ENCODE data around the gene GART. TPM values are rescaled to one million over a fixed set of nuclear protein-coding genes. Genes with fewer than 3 reads are reported as not detected.
"Not testable (repeated sequence)": the region's sequence is repeated elsewhere in the genome, so short reads cannot be mapped to it uniquely, and the experiment has no call there.

Gene GART
- total and polyA plus RNA-seq, 2 donors (not counting 3 experiments of a cell fraction or from before 2014, with no cell fraction given) = 12.0 to 112 TPM

GRCh38 chr21:33511639-33512038, 30.3 kb downstream of the GART start:
- no peak overlapping the region for H3K4me3 ChIP-seq (replicated peaks in 1 of 3; ENCODE audit: insufficient read depth in 1 of 3, low read depth in 1 of 3, low read length in 3 of 3)
- H3K9me1 ChIP-seq (replicated peaks; ENCODE audit: control insufficient read depth, extremely low read depth, insufficient read depth, low read length) = no peaks in the 10 kb centered on the region
- H3K9me3 ChIP-seq (replicated peaks; ENCODE audit: control insufficient read depth, insufficient read depth, low read length) = no peaks in the 10 kb centered on the region
- DNase-seq (ENCODE audit: low read depth, low spot score) = no peak
- ChIA-PET POLR2A (no interaction called here), CTCF (interaction anchor here (2.0 kb wide), 1 partner anchor 94 kb away, joined by 8 read pairs; no protein-coding TSS in a partner anchor)
- no peak overlapping the region for H3K9ac ChIP-seq (replicated peaks; ENCODE audit: extremely low read depth, insufficient read depth, low read length)
- H4K20me1 ChIP-seq (replicated peaks; ENCODE audit: control insufficient read depth, extremely low read depth, insufficient read depth, low read length) = no peaks in the 10 kb centered on the region
- dilution Hi-C loops (cut with MboI; ENCODE audit: extremely low pct_ligation_motif_present, low sequenced_read_pairs) = no loop called here
- TF ChIP-seq POLR2AphosphoS5 (IDR thresholded peaks at IDR 0.05; ENCODE audit: insufficient read depth, low read depth, low read length) (no peak), FOS (IDR thresholded peaks at IDR 0.05; ENCODE audit: borderline replicate concordance, insufficient read depth, low read length) (no peak), MYC (IDR thresholded peaks at IDR 0.05; ENCODE audit: low read depth, low read length) (no peak), JUN (IDR thresholded peaks at IDR 0.05; ENCODE audit: borderline replicate concordance, insufficient read depth, insufficient read length, low read depth) (no peak), EZH2 (IDR thresholded peaks at IDR 0.05; ENCODE audit: borderline replicate concordance, low read depth, low read length, severe bottlenecking) (no peak), POLR2A (IDR thresholded peaks at IDR 0.05; ENCODE audit: low read depth, low read length) (no peak)
- no peaks in the 10 kb centered on the region for H3K4me1 ChIP-seq (ENCODE audit: control insufficient read depth, extremely low read depth, insufficient read depth, low read length)
- FAIRE-seq = no peak
- no TSS peak for BruUV-seq (replicated peaks)
- no peak overlapping the region for H2AFZ ChIP-seq (ENCODE audit: low read depth, low read length)
- H3K4me2 ChIP-seq (ENCODE audit: insufficient read depth, low read length) = no peak overlapping the region
- H3K27ac ChIP-seq (ENCODE audit: insufficient read depth, low read depth, low read length) = no peak overlapping the region
- H3K36me3 ChIP-seq (ENCODE audit: control insufficient read depth in 2 of 2, extremely low read depth in 1 of 2, insufficient read depth in 2 of 2, low read length in 2 of 2) = peaks cover 13 to 14% of the 10 kb centered on the region in 2 experiments
- intact Hi-C loops (cut with micrococcal nuclease) = no loop called here
- H3K79me2 ChIP-seq (ENCODE audit: control insufficient read depth, insufficient read depth, low read length) = no peaks in the 10 kb centered on the region
- no peaks in the 10 kb centered on the region for H3K27me3 ChIP-seq (ENCODE audit: control insufficient read depth in 2 of 2, insufficient read depth in 2 of 2, low read length in 2 of 2)

GRCh38 chr21:33510826-33511225, 31.1 kb downstream of the GART start:
- ChIA-PET POLR2A (no interaction called here), CTCF (interaction anchor here (2.0 kb wide), 1 partner anchor 95 kb away, joined by 8 read pairs; no protein-coding TSS in a partner anchor)
- no peak overlapping the region for H3K27ac ChIP-seq (ENCODE audit: insufficient read depth, low read depth, low read length)
- FAIRE-seq = no peak
- no peak overlapping the region for H2AFZ ChIP-seq (ENCODE audit: low read depth, low read length)
- dilution Hi-C loops (cut with MboI; ENCODE audit: extremely low pct_ligation_motif_present, low sequenced_read_pairs) (no loop called here), intact Hi-C loops (cut with micrococcal nuclease) (no loop called here)
- no peaks in the 10 kb centered on the region for H3K27me3 ChIP-seq (ENCODE audit: control insufficient read depth in 2 of 2, insufficient read depth in 2 of 2, low read length in 2 of 2)
- DNase-seq (ENCODE audit: low read depth, low spot score) = no peak
- no peaks in the 10 kb centered on the region for H3K4me1 ChIP-seq (ENCODE audit: control insufficient read depth, extremely low read depth, insufficient read depth, low read length)
- H3K4me3 ChIP-seq (replicated peaks in 1 of 3; ENCODE audit: insufficient read depth in 1 of 3, low read depth in 1 of 3, low read length in 3 of 3) = no peak overlapping the region
- no TSS peak for BruUV-seq (replicated peaks)
- TF ChIP-seq EZH2 (IDR thresholded peaks at IDR 0.05; ENCODE audit: borderline replicate concordance, low read depth, low read length, severe bottlenecking) (no peak), CTCF (IDR thresholded peaks at IDR 0.05; ENCODE audit: extremely low read depth in 1 of 2, insufficient read depth in 1 of 2, low read depth in 1 of 2, low read length in 2 of 2) (no peak), POLR2AphosphoS5 (IDR thresholded peaks at IDR 0.05; ENCODE audit: insufficient read depth, low read depth, low read length) (no peak)
- peaks cover 10 to 14% of the 10 kb centered on the region in 2 experiments for H3K36me3 ChIP-seq (ENCODE audit: control insufficient read depth in 2 of 2, extremely low read depth in 1 of 2, insufficient read depth in 2 of 2, low read length in 2 of 2)
- H3K79me2 ChIP-seq (ENCODE audit: control insufficient read depth, insufficient read depth, low read length) = no peaks in the 10 kb centered on the region
- no peaks in the 10 kb centered on the region for H3K9me1 ChIP-seq (replicated peaks; ENCODE audit: control insufficient read depth, extremely low read depth, insufficient read depth, low read length)
- no peak overlapping the region for H3K9ac ChIP-seq (replicated peaks; ENCODE audit: extremely low read depth, insufficient read depth, low read length)
- H4K20me1 ChIP-seq (replicated peaks; ENCODE audit: control insufficient read depth, extremely low read depth, insufficient read depth, low read length) = no peaks in the 10 kb centered on the region
- no peaks in the 10 kb centered on the region for H3K9me3 ChIP-seq (replicated peaks; ENCODE audit: control insufficient read depth, insufficient read depth, low read length)
- no peak overlapping the region for H3K4me2 ChIP-seq (ENCODE audit: insufficient read depth, low read length)

- H3K4me1 ChIP-seq (ENCODE audit: control insufficient read depth, extremely low read depth, insufficient read depth, low read length); intact Hi-C loops (cut with micrococcal nuclease); H3K9ac ChIP-seq (replicated peaks; ENCODE audit: extremely low read depth, insufficient read depth, low read length); BruUV-seq (replicated peaks); CTCF ChIA-PET; DNase-seq (ENCODE audit: low read depth, low spot score); H3K79me2 ChIP-seq (ENCODE audit: control insufficient read depth, insufficient read depth, low read length); H3K9me1 ChIP-seq (replicated peaks; ENCODE audit: control insufficient read depth, extremely low read depth, insufficient read depth, low read length); H3K9me3 ChIP-seq (replicated peaks; ENCODE audit: control insufficient read depth, insufficient read depth, low read length); H3K4me3 ChIP-seq (replicated peaks in 1 of 3; ENCODE audit: insufficient read depth in 1 of 3, low read depth in 1 of 3, low read length in 3 of 3); H2AFZ ChIP-seq (ENCODE audit: low read depth, low read length); H3K36me3 ChIP-seq (ENCODE audit: control insufficient read depth in 2 of 2, extremely low read depth in 1 of 2, insufficient read depth in 2 of 2, low read length in 2 of 2); dilution Hi-C loops (cut with MboI; ENCODE audit: extremely low pct_ligation_motif_present, low sequenced_read_pairs); H3K4me2 ChIP-seq (ENCODE audit: insufficient read depth, low read length); H4K20me1 ChIP-seq (replicated peaks; ENCODE audit: control insufficient read depth, extremely low read depth, insufficient read depth, low read length); POLR2A ChIA-PET; H3K27me3 ChIP-seq (ENCODE audit: control insufficient read depth in 2 of 2, insufficient read depth in 2 of 2, low read length in 2 of 2); H3K27ac ChIP-seq (ENCODE audit: insufficient read depth, low read depth, low read length): not testable (repeated sequence)
- FAIRE-seq = peak; percentile 57
Measured at GRCh38 chr21:33507003-33507402, 34.9 kb downstream of the GART start.

Data from endothelial cell of umbilical vein (primary cell).